Muscle of back (tissue), 11 donors: ENCODE measurements around the gene XXYLT1. TPM values are rescaled to one million over a fixed set of nuclear protein-coding genes. Genes with fewer than 3 reads are reported as not detected.
A peak's percentile ranks its signal among the peaks of the same experiment; 100 is the strongest.

Source experiments
- DNase-seq, 3 donors: peaks; one replicate each; pipeline versions ENCODE4 v3.0.0 to v3.0.0-alpha.2; 2013
- polyA plus RNA-seq, 10 donors: library from polyadenylated mRNA; unstranded; fragments of 120-200 nt; gene quantifications; one replicate each; pipeline ENCODE4 v1.2.1, GENCODE V29; 2013; ENCODE audit not compliant: insufficient read length in 10 of 10

Gene XXYLT1
- polyA plus RNA-seq, 10 donors: 17.8 to 32.2 (median 22.8) TPM

- DNase-seq: no peak
These were observed 17.0 kb downstream of the XXYLT1 start for GRCh38 chr3:195253923-195254432.

GRCh38 chr3:195251336-195252065 is 19.5 kb downstream of the XXYLT1 start:
- no peak for DNase-seq

- peak; percentile 44 to 82 (median 64) for DNase-seq
These were observed 20.3 kb downstream of the XXYLT1 start for GRCh38 chr3:195250473-195251251.

GRCh38 chr3:195249858-195250464 is 21.0 kb downstream of the XXYLT1 start:
- no peak for DNase-seq

- DNase-seq: no peak
These were observed 21.7 kb downstream of the XXYLT1 start for GRCh38 chr3:195249057-195249770.

- no peak for DNase-seq
These were observed 22.7 kb downstream of the XXYLT1 start for GRCh38 chr3:195248281-195248680.

- no peak for DNase-seq
These were observed 23.1 kb downstream of the XXYLT1 start for GRCh38 chr3:195247863-195248189.

GRCh38 chr3:195247086-195247862 is 23.7 kb downstream of the XXYLT1 start:
- DNase-seq: no peak

- no peak for DNase-seq
These were observed 24.4 kb downstream of the XXYLT1 start for GRCh38 chr3:195246581-195246995.

- no peak for DNase-seq
These were observed 25.4 kb downstream of the XXYLT1 start for GRCh38 chr3:195245531-195245951.

GRCh38 chr3:195241592-195242355 is 29.2 kb downstream of the XXYLT1 start:
- no peak for DNase-seq

- no peak for DNase-seq
These were observed 30.0 kb downstream of the XXYLT1 start for GRCh38 chr3:195240939-195241338.

GRCh38 chr3:195240171-195240701 is 30.7 kb downstream of the XXYLT1 start:
- no peak for DNase-seq

- DNase-seq: no peak
These were observed 31.8 kb downstream of the XXYLT1 start for GRCh38 chr3:195239121-195239520.

- DNase-seq: peak; percentile 40 to 85 (median 67)
These were observed 32.3 kb downstream of the XXYLT1 start for GRCh38 chr3:195238586-195239118.

GRCh38 chr3:195238081-195238571 is 32.8 kb downstream of the XXYLT1 start:
- DNase-seq: no peak

- DNase-seq: no peak
These were observed 34.0 kb downstream of the XXYLT1 start for GRCh38 chr3:195236801-195237570.

GRCh38 chr3:195236076-195236798 is 34.7 kb downstream of the XXYLT1 start:
- no peak for DNase-seq
